Fibroblast of lung (primary cell): Measurements from ENCODE around the gene LMF1. TPM values are rescaled to one million over a fixed set of nuclear protein-coding genes. Genes with fewer than 3 reads are reported as not detected.

Experiments
- DNase-seq, 2 donors: peaks; one replicate each; pipeline versions ENCODE4 v3.0.0 to v3.0.0-alpha.2; 2010; ENCODE audit warnings: low read depth in 2 of 2
- H2AFZ ChIP-seq: 2 replicates; pipeline ENCODE4 v1.5.1; 2012; ENCODE audit warnings: low read length, control low read depth, inconsistent platforms
- H3K27ac ChIP-seq: 2 replicates; pipeline ENCODE4 v1.5.1; 2011; ENCODE audit warnings: low read length, control low read depth; ENCODE audit not compliant: insufficient read depth
- H3K27me3 ChIP-seq: 2 replicates; pipeline ENCODE4 v1.5.1; 2011; ENCODE audit warnings: mild to moderate bottlenecking, low read length; ENCODE audit not compliant: control insufficient read depth, insufficient read depth
- H3K36me3 ChIP-seq: 2 replicates; pipeline ENCODE4 v1.5.1; 2011; ENCODE audit warnings: low read length; ENCODE audit not compliant: control insufficient read depth, insufficient read depth
- H3K4me1 ChIP-seq: 2 replicates; pipeline ENCODE4 v1.5.1; 2011; ENCODE audit warnings: low read length; ENCODE audit not compliant: control insufficient read depth, insufficient read depth; ENCODE audit errors: extremely low read depth
- H3K4me2 ChIP-seq: 2 replicates; pipeline ENCODE4 v1.5.1; 2011; ENCODE audit warnings: low read length, control low read depth; ENCODE audit not compliant: insufficient read depth; ENCODE audit errors: extremely low read depth
- H3K4me3 ChIP-seq, 4 experiments: fragments of 200-600 bp in 1 of 4; sonication (generic) in 1 of 4; replicated peaks in 1 of 4; 2 replicates each; pipeline ENCODE4 v1.5.1; 2011 to 2016; ENCODE audit warnings: low read length in 4 of 4, low read depth in 3 of 4, mild to moderate bottlenecking in 3 of 4, control low read depth in 2 of 4, inconsistent platforms in 1 of 4, mixed read lengths in 1 of 4; ENCODE audit not compliant: insufficient read depth in 1 of 4; ENCODE audit errors: control extremely low read depth in 1 of 4
- H3K79me2 ChIP-seq: 2 replicates; pipeline ENCODE4 v1.5.1; 2012; ENCODE audit warnings: mild to moderate bottlenecking, low read length, inconsistent platforms; ENCODE audit not compliant: control insufficient read depth, insufficient read depth
- H3K9ac ChIP-seq: 2 replicates; pipeline ENCODE4 v1.5.1; 2011; ENCODE audit warnings: mild to moderate bottlenecking, low read length, control low read depth; ENCODE audit not compliant: insufficient read depth
- H3K9me3 ChIP-seq: 2 replicates; pipeline ENCODE4 v1.5.1; 2012; ENCODE audit warnings: low read depth, low read length; ENCODE audit not compliant: control insufficient read depth, insufficient read depth
- H4K20me1 ChIP-seq: 2 replicates; pipeline ENCODE4 v1.5.1; 2011; ENCODE audit warnings: low read length; ENCODE audit not compliant: control insufficient read depth, insufficient read depth; ENCODE audit errors: extremely low read depth
- EZH2 ChIP-seq: IDR thresholded peaks from 2 replicates; pipeline ENCODE4 v1.5.1; 2012; ENCODE audit warnings: low read length, control low read depth, mild to moderate bottlenecking; ENCODE audit errors: missing control alignments
- polyA plus RNA-seq, 2 donors: library from polyadenylated mRNA; depleted of rRNA in 1 of 2; stranded (reverse) in 1 of 2; unstranded in 1 of 2; fragments of >200 nt; gene quantifications; 2 replicates each; pipeline ENCODE4 v1.2.1, GENCODE V29; 2011 to 2012; ENCODE audit warnings: missing spikeins in 1 of 2
- total RNA-seq: library from RNA; depleted of rRNA; stranded (reverse); fragments of >200 nt; gene quantifications from 2 replicates; pipeline ENCODE4 v1.2.1, GENCODE V29; 2014
- TF ChIP-seq, protein P1 (sequence below), 2 donors: IDR thresholded peaks in 1 of 2; conservative IDR thresholded peaks in 1 of 2; 1 replicate in 1 of 2; 2 replicates in 1 of 2; pipeline ENCODE4 v1.5.1; 2011 to 2012; ENCODE audit warnings: low read length in 2 of 2, control low read depth in 1 of 2, inconsistent platforms in 1 of 2, low read depth in 1 of 2, mild to moderate bottlenecking in 1 of 2

The LMF1 gene
- total and polyA plus RNA-seq, 2 donors (not counting 1 experiment from before 2014, with no cell fraction given) = 12.3 to 12.6 TPM

DNA sequence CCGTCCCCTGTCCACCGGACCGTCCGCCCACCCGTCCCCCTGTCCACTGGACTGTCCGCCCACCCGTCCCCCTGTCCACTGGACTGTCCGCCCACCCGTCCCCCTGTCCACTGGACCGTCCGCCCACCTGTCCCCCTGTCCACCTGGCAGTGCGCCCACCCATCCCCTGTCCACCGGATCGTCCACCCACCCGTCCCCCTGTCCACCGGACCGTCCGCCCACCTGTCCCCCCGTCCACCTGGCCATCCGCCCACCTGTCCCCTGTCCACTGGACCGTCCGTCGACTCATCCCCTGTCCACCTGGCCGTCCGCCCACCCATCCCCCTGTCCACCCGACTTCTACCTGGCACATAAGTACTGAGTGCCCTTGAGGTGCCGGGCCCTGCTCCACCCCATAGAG is 76.6 kb downstream of the LMF1 start:
- TF ChIP-seq EZH2 = no peak
- TF ChIP-seq, protein P1, sequence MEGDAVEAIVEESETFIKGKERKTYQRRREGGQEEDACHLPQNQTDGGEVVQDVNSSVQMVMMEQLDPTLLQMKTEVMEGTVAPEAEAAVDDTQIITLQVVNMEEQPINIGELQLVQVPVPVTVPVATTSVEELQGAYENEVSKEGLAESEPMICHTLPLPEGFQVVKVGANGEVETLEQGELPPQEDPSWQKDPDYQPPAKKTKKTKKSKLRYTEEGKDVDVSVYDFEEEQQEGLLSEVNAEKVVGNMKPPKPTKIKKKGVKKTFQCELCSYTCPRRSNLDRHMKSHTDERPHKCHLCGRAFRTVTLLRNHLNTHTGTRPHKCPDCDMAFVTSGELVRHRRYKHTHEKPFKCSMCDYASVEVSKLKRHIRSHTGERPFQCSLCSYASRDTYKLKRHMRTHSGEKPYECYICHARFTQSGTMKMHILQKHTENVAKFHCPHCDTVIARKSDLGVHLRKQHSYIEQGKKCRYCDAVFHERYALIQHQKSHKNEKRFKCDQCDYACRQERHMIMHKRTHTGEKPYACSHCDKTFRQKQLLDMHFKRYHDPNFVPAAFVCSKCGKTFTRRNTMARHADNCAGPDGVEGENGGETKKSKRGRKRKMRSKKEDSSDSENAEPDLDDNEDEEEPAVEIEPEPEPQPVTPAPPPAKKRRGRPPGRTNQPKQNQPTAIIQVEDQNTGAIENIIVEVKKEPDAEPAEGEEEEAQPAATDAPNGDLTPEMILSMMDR (conservative IDR thresholded peaks at IDR 0.05 in 1 of 2, IDR thresholded peaks at IDR 0.05 in 1 of 2; ENCODE audit: low read depth in 1 of 2, low read length in 2 of 2) = no peak
- H4K20me1 ChIP-seq = no peaks in the 10 kb centered on the region
- H3K9me3 ChIP-seq = no peaks in the 10 kb centered on the region
- H3K4me1 ChIP-seq = no peaks in the 10 kb centered on the region
- H3K4me3 ChIP-seq = no peak overlapping the region
- no peaks in the 10 kb centered on the region for H3K79me2 ChIP-seq
- no peak overlapping the region for H3K9ac ChIP-seq
- H2AFZ ChIP-seq = no peak overlapping the region
- no peaks in the 10 kb centered on the region for H3K36me3 ChIP-seq
- no peaks in the 10 kb centered on the region for H3K27me3 ChIP-seq
- no peak overlapping the region for H3K4me2 ChIP-seq
- no peak for DNase-seq
- no peak overlapping the region for H3K27ac ChIP-seq

DNA sequence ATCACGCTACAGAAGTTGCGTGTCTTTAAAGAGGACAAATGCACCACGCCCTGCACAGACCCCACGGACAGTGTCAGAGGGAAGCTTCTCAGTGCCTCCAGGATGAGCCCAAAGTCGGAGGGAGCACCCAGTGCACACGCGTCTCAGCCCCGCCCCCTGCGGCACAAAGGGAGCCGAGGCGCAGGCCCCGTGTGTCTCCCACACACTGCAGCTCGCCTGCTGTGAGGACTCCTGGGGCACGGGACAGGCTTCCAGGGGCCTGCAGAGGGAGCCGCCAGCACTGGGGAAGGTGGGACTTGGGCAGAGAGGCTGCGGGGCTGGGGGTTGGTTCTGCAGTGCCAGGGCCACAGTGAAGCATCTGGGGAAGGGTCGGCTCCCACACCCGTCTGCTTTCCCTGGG is 77.4 kb downstream of the LMF1 start:
- no peak overlapping the region for H3K27ac ChIP-seq
- no peak for DNase-seq
- no peaks in the 10 kb centered on the region for H4K20me1 ChIP-seq
- no peak for TF ChIP-seq EZH2
- TF ChIP-seq, protein P1 (conservative IDR thresholded peaks at IDR 0.05 in 1 of 2, IDR thresholded peaks at IDR 0.05 in 1 of 2; ENCODE audit: low read depth in 1 of 2, low read length in 2 of 2) = no peak
- H3K4me2 ChIP-seq = no peak overlapping the region
- H3K4me3 ChIP-seq = no peak overlapping the region
- no peaks in the 10 kb centered on the region for H3K79me2 ChIP-seq
- H3K4me1 ChIP-seq = no peaks in the 10 kb centered on the region
- H3K9me3 ChIP-seq = no peaks in the 10 kb centered on the region
- H3K9ac ChIP-seq = no peak overlapping the region
- no peak overlapping the region for H2AFZ ChIP-seq
- no peaks in the 10 kb centered on the region for H3K27me3 ChIP-seq
- H3K36me3 ChIP-seq = no peaks in the 10 kb centered on the region

DNA sequence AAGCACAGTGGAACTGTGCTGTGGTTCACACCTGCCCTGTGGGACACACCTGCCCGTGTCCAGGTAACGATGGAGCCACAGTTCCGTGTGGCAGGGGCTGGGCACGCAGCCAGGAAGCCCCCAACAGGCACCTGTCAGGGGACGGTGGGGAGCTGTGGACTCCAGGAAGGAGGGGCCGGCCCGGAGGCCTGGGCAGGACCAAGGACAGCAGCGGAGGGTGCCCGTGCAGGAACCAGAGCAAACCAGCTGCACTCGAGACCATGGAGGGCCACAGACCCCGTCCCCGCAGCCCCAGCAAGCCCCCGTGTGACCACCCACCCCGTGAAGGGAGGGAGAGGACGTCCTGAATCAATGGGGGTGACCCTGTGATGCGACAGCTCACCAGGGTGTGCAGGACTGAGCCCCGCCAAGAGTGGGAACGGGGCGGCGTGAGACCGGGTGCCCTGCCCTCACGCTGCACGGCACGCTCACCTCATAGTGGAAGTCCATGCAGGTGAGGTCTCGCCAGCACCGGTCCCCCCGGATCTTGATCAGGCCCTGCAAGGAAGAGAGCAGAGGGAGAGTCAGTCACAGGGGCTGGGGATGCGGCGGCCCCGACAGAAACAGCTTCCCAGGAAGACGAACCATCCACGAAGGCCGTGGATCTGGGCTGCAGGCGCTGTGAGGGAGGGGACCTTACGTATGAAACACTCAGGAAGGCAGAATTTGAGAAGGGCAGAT is 78.1 kb downstream of the LMF1 start:
- Histone ChIP-seq H3K4me3 (no peak overlapping the region), H3K27ac (no peak overlapping the region), H3K79me2 (no peaks in the 10 kb centered on the region), H3K4me2 (no peak overlapping the region), H2AFZ (no peak overlapping the region), H3K9ac (no peak overlapping the region), H4K20me1 (no peaks in the 10 kb centered on the region), H3K36me3 (no peaks in the 10 kb centered on the region), H3K9me3 (no peaks in the 10 kb centered on the region), H3K4me1 (no peaks in the 10 kb centered on the region), H3K27me3 (no peaks in the 10 kb centered on the region)
- DNase-seq = no peak
- no peak for TF ChIP-seq EZH2
- TF ChIP-seq, protein P1 (conservative IDR thresholded peaks at IDR 0.05 in 1 of 2, IDR thresholded peaks at IDR 0.05 in 1 of 2; ENCODE audit: low read depth in 1 of 2, low read length in 2 of 2) = no peak
